ENCODE measurements around the gene MEGF10.
"Not testable (repeated sequence)": the region's sequence is repeated elsewhere in the genome, so short reads cannot be mapped to it uniquely, and the experiment has no call there.

MEGF10 gene

GRCh38 chr5:127297348-127298035, 6.9 kb downstream of the MEGF10 start:
- DNase-seq (ENCODE audit: low read depth, low spot score) = no peak

- no peak for DNase-seq (ENCODE audit: low read depth, low spot score)
Measured at GRCh38 chr5:127298036-127298429, 7.4 kb downstream of the MEGF10 start.

- DNase-seq (ENCODE audit: low read depth, low spot score) = no peak
Measured at GRCh38 chr5:127298656-127299055, 8.1 kb downstream of the MEGF10 start.

- DNase-seq (ENCODE audit: low read depth, low spot score) = no peak
Measured at GRCh38 chr5:127299678-127300077, 9.1 kb downstream of the MEGF10 start.

GRCh38 chr5:127302509-127302908, 11.9 kb downstream of the MEGF10 start:
- DNase-seq (ENCODE audit: low read depth, low spot score) = no peak

GRCh38 chr5:127303404-127303803, 12.8 kb downstream of the MEGF10 start:
- no peak for DNase-seq (ENCODE audit: low read depth, low spot score)

GRCh38 chr5:127305493-127305892, 14.9 kb downstream of the MEGF10 start:
- peak; percentile 80 for DNase-seq (ENCODE audit: low read depth, low spot score)

- no peak for DNase-seq (ENCODE audit: low read depth, low spot score)
Measured at GRCh38 chr5:127306036-127306435, 15.4 kb downstream of the MEGF10 start.

- peak; percentile 74 for DNase-seq (ENCODE audit: low read depth, low spot score)
Measured at GRCh38 chr5:127306647-127307046, 16.1 kb downstream of the MEGF10 start.

GRCh38 chr5:127307868-127308267, 17.3 kb downstream of the MEGF10 start:
- no peak for DNase-seq (ENCODE audit: low read depth, low spot score)

GRCh38 chr5:127308325-127308724, 17.7 kb downstream of the MEGF10 start:
- not testable (repeated sequence) for DNase-seq (ENCODE audit: low read depth, low spot score)

GRCh38 chr5:127308945-127309344, 18.3 kb downstream of the MEGF10 start:
- no peak for DNase-seq (ENCODE audit: low read depth, low spot score)

GRCh38 chr5:127311349-127311748, 20.8 kb downstream of the MEGF10 start:
- no peak for DNase-seq (ENCODE audit: low read depth, low spot score)

- no peak for DNase-seq (ENCODE audit: low read depth, low spot score)
Measured at GRCh38 chr5:127311781-127312525, 21.4 kb downstream of the MEGF10 start.

- DNase-seq (ENCODE audit: low read depth, low spot score) = no peak
Measured at GRCh38 chr5:127313379-127313778, 22.8 kb downstream of the MEGF10 start.

GRCh38 chr5:127313847-127314473, 23.4 kb downstream of the MEGF10 start:
- DNase-seq (ENCODE audit: low read depth, low spot score) = no peak

- DNase-seq (ENCODE audit: low read depth, low spot score) = no peak
Measured at GRCh38 chr5:127316011-127316410, 25.4 kb downstream of the MEGF10 start.

GRCh38 chr5:127317385-127317784, 26.8 kb downstream of the MEGF10 start:
- DNase-seq (ENCODE audit: low read depth, low spot score) = not testable (repeated sequence)

GRCh38 chr5:127320032-127320965, 29.7 kb downstream of the MEGF10 start:
- DNase-seq (ENCODE audit: low read depth, low spot score) = peak; percentile 77

GRCh38 chr5:127321465-127321864, 30.9 kb downstream of the MEGF10 start:
- no peak for DNase-seq (ENCODE audit: low read depth, low spot score)

- DNase-seq (ENCODE audit: low read depth, low spot score) = no peak
Measured at GRCh38 chr5:127322403-127322802, 31.8 kb downstream of the MEGF10 start.

GRCh38 chr5:127324756-127325155, 34.2 kb downstream of the MEGF10 start:
- DNase-seq (ENCODE audit: low read depth, low spot score) = no peak
